HG02885 (cell line): Measurements from ENCODE around the gene PPFIBP1.

ENCODE experiments used
- ATAC-seq: cut with Tn5 transposase; IDR thresholded peaks from one replicate; pipeline ENCODE4 v1.9.1; 2021; ENCODE audit warnings: mild to moderate bottlenecking; ENCODE audit not compliant: unreplicated experiment, poor library complexity

The PPFIBP1 gene

DNA sequence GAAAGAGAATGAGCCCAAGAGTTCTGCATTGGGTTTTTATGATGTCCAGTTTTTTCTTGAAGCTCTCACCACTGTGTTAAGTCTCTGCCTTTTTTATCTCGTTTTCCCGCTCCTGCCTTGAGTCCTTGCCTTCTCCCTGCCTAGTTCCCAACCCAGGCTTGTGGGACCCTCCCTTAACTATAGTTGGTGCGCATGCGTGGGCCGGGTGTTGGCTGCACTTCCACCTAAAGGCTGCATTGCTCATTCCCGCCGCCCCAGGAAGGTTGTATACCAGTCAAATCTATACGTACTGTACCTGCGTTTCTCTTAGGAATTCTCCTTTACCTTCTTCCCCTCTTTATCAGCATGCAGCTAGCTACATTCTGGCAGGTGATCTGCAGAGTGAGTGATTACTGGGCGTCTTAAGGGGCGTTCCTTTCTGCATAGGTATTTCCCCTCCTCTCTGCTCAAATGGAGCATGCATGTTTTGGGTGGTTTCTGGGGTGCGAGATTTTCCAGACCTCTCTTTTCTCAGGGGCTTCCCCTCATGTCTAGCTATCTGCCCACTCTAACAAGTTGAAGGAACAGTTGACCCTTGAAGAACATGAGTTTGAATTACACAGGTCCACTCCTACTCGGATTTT is 165.7 kb downstream of the PPFIBP1 start:
- ATAC-seq, result no peak

DNA sequence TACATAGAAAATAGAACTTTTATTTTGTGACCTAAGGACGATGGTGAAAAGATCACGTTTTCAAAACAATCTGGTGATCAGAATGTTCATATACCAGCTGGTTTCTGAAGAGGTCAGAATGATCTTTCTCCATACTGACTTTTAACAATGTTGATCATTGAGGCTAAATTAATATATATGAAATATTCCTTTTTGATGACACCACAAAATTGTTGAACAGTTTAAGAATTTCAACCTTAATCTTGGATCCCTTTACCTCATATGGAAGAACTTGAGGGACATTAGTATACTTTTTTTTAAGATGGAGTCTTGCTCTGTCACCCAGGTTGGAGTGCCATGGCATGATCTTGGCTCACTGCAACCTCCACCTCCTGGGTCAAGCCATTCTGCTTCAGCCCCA is 169.4 kb downstream of the PPFIBP1 start:
- ATAC-seq, result no peak

DNA sequence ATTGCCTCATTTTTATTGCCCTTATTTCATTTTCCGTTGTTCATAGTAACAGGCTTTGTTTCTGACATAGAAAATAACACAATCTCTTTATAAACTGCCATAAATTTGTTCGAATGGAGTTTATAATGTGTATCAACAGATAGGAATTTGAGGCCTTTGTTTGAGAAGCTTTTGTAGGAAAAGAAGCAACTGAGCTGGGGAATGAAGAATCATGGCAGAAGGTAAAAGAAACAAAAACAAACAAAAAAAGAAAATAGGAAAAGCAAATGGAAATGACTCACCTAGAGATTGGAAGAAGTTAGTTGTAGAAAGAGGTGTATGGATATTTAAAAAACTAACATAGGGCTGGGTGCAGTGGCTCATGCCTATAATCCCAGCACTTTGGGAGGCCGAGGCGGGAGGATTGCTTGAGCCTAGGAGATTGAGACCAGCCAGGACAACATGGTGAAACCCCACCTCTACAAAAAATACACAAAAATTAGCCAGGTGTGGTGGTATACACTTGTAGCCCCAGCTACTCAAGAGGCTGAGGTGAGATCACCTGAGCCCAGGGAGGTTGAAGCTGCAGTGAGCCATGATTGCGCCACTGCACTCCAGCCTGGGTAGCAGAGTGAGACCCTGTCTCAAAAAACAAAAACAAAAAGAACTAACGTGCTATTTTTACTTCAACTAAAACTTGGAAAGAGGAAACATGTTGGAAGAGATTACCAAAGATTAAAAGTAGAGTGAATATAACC is 171.7 kb downstream of the PPFIBP1 start:
- no peak for ATAC-seq

DNA sequence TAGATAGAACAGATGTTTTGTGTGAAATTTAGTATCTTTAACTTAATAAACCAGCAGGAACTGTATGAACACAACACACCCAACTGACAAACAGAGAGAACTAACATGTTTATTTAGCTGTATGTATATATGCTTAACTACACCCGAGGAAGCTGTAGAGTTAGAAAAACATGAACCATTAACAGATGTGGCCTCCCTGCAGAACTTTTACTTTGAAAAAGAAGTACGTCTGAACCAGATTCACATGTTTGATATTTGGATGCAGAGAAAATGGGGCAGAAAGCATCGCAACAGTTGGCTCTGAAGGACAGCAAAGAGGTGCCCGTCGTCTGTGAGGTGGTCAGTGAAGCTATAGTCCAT is 172.3 kb downstream of the PPFIBP1 start, which contains the start of gene REP15:
Gene REP15 (plus strand): TSS at position 155 of the 360 bp plus-strand sequence. CDS start 116 bp downstream, at position 271.
- ATAC-seq, result no peak

DNA sequence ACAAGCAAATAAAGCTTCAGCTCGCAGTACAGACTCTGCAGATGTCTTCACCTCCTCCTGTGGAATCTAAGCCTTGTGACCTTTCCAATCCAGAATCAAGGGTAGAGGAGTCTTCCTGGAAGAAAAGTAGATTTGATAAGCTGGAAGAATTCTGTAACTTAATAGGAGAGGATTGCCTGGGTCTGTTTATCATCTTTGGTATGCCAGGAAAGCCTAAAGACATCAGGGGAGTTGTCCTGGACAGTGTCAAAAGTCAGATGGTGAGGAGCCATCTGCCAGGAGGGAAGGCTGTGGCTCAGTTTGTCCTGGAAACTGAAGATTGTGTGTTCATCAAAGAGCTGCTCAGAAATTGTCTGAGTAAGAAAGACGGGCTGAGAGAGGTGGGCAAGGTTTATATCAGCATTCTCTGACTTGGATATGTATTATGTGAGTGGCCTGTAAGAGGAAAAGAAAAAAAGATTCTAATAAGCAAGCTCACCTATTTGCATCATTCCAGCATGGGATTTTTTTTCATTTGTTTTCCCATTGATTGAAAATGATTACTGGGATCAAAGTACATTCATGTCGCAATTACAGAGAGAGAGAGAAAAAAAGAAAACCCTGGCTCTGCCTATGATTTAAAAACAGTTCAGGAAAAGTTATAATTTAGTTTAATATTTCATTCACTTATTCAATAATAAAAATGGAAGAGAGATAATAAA is 173.0 kb downstream of the PPFIBP1 start:
- no peak for ATAC-seq

DNA sequence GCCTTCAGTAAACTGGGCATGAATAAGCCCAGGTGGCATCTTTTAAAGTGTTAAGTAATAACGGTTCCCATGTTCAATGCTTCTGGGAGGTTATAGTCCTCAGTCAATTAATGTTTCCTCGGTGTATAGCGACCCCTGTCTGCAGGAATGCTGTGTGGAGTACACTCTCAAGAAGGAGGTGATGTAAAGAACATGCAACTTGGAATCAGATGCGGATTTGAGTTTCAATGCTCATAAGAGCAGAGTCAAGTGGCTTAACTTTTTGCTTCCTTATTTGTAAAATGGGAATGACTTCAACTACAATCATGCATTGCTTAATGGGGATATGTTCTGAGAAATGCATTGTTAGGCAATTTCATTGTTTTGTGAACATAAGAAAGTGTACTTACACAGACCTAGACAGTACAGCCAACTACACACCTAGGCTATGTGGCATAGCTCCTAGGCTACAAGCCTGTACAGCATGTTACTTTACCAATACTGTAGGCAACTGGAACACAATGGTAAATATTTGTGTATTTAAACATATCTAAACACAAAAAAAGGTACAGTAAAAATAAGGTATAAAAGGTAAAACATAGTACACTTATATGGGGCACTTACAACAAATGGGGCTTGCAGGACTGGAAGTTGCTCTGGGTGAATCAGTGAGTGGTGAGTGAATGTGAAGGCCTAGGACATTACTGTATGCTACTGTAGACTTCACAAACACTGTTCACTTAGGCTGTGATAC is 179.9 kb downstream of the PPFIBP1 start:
- peak; percentile 97 for ATAC-seq

DNA sequence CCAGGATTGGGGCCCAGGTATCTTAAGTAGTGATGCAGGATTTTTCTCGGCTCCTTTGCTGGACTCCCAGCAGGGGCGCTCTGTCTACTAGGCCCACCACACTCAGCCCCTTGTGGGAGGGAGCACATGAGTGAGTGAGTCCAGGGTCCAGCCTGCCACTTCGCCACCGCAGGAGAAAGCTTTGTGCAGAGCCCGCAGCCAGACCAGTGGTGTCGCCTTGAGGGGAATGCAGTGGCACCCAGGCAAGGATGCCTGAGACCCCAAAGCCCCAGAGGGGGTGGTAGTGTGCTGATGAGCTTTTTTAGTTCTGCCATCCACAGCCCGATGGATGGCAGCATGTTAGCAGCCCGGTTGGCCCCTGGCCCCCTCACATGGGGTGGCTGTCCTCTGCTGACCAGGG is 181.3 kb downstream of the PPFIBP1 start:
- ATAC-seq, result no peak

DNA sequence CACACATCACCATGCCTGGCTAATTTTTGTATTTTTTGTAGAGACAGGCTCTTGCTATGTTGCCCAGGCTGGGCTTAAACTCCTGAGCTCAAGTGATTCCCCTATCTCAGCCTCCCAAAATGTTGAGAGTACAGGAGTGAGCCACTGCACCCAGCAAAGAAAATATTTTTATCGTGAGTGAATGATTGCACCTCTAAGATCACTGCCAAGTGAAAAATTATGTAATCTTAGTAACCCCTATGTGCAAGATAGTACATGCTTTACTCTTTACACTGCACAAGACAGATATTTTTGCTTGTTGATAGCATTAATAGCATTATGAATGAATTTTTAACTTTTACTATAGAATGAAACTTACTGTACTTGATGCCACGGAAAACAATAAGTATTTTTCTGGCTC is 183.2 kb downstream of the PPFIBP1 start:
- ATAC-seq, result no peak

DNA sequence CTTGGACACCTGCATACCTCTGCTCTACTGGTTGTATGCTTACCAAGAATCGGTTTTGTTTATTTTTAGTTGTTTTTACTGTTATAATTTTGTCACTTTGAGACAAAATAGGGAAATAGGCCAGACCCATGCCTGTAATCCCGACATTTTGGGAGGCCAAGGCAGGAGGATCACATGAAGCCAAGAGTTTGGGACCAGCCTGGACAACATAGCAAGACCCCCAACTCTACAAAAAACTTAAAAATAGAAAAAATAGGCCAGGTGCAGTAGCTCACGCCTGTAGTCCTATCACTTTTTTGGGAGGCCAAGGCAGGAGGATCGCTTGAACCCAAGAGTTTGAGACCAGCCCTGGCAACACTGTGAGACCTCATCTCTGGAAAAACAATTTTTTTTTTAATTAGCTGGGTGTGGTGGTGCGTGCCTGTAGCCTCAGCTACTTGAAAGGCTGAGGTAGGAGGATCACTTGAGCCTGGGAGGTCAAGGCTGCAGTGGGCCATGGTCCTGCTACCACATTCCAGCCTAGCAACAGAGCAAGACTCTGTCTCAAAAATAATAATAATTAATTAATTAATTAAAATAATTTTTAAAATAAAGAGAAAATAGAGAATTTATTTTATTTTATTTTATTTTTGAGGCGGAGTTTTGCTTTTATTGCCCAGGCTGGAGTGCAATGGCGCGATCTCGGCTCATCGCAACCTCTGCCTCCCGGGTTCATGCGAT is 185.4 kb downstream of the PPFIBP1 start:
- no peak for ATAC-seq

DNA sequence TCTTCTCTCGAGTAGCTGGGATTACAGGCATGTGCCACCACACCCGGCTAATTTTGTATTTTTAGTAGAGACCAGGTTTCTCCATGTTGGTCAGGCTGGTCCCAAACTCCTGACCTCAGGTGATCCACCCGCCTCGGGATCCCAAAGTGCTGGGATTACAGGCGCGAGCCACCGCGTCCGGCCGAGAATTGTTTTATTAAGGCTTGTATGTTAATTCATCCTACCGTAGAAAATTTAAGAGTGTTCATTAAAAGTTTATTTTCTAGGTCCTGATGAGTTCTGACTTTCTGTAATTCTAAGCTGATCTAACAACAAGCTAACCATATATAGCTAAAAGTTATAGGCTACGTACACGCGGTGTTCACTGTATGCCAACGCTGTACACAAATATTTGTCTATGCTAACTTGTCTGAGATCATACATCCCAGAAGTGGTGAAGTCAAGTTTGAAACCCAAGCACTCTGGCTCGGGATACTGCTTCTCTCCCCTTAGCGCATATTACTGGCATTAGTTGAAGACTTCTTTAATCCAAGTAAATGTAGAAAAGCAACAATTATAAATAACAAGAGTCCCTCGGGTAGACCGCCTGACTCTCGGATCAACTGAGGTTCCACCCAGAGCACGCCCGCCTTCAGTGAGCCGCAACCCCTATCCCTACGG is 186.1 kb downstream of the PPFIBP1 start:
- peak; percentile 38 for ATAC-seq

DNA sequence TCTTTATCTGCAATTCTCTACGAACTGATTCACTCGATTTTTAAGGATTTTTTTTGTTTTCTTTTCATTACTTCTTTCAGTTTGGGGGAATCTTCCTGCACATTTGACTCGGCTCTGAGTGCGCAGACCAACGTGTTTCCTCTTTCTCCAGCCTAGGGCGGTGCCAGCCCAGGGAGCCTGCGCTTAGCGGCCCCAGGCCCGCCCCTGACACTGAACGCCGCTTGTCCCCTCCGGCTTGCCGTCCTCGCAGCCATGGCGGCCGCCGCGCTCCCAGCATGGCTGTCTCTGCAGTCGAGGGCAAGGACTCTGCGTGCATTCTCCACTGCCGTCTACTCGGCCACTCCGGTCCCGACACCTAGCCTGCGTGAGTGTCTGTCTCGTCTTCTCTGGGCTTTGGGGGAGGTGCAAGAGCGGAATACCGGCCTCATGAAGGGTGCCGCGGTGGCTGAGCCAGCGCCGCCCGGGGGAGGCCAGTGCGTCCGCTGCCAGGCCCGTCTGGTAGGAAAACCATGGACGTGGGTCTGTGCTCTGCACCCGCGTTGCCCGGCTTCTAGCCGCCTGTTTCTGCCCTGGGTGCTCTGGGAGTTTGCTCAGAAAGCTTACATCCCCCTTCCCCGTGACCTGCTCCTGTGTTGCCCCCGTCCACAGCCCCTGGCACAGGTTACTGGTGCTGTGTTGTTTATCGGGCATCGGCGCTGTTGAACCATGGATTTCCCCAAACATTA is 186.7 kb downstream of the PPFIBP1 start, which contains the start of gene MRPS35:
Gene MRPS35 (plus strand): TSS at position 241 of the 725 bp plus-strand sequence. CDS start 12 bp downstream, at position 253.
- peak; percentile 96 for ATAC-seq

DNA sequence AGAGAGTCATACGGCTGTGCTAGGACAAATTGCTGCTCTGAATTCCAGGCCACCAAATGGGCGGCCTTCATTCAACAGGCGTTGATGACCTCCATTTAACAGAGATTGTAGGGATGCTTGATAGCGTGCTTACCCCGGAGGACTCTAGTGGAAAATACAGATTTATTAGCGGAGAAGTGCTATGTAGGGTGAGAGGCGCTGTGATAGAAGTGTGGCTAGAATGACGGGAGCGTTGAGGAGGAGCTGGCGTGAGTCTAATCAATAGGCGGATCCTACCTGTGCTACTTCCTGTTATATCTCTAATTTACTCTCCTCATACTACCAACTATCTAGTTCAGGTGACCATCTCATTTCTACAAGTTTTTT is 187.3 kb downstream of the PPFIBP1 start:
- peak; percentile 36 for ATAC-seq

DNA sequence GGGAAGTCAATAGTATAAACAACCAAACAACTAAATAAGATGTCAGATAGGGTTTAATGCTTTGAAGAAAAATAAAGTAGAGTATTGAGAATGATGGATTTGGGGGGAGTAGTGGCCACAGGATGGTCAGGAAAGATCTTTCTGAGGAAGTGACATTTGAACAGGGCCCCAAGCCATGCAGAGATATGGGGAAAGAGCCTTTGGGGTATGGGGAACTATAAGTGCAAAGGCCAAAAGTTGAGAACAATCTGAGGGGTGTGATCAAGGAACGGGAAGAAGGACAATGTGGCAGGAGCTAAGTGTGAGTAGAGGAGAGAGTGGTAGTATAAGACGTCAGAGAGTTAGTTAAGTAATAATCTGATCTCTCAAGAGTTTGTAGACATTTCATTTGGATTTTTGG is 188.0 kb downstream of the PPFIBP1 start:
- no peak for ATAC-seq

DNA sequence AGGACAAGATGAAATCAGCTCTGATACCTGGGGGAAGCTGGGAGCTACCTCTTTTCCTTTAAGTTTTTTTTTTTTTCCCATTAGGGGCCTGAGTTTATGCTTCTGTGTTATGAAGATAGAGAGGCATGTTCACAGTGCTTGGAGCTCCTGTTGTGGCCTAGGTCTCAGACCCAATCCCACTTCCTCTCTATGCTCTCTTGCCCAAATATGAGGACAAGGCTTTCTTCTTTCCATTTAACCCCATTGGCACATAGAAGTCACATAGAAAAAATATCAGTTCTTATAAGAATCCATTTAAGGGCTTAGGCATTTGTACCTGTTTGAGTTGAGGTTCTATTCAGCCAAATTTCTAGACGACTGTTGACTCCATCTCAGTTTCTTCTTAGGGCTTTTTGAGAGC is 199.2 kb downstream of the PPFIBP1 start:
- no peak for ATAC-seq

DNA sequence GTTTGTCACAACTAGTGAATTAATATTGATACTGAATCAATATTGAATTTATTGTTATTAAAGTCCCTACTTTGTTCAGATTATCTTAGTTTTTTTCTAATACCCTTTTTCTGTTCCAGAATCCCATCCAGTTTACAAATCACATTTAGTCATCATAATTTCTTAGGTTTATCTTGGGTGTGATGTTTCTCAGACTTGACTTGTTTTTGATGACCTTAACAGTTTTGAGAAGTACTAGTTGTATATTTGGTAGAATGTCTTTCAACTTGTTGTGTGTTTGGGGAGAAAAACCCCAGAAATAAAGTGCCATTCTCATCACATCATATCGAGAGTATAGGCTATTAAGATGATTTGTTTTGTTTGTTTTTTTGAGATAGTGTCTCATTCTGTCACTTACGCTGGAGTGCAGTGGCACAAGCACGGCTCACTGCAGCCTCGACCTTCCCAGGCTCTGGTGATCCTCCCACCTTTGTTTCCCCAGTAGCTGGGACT is 206.1 kb downstream of the PPFIBP1 start:
- ATAC-seq, result no peak

DNA sequence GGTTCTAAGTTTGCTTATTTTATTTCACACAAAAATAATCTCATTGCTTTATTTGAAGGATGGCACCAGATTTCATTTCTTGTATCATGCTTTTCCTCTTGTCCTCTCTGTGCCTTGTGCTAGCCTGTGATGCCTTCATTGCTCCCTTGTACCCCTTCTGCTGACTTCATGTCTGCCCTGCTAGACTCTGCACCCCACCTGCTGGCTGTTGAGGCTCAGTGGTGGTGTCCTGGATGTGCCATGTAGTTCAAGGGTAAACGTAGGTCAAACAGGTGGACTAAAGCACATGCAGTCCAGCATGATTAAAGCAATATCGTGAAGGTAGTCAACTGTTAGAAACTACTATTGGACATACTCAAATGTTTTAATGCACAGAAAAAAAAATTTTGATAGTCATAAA is 208.3 kb downstream of the PPFIBP1 start:
- ATAC-seq, result peak; percentile 64

DNA sequence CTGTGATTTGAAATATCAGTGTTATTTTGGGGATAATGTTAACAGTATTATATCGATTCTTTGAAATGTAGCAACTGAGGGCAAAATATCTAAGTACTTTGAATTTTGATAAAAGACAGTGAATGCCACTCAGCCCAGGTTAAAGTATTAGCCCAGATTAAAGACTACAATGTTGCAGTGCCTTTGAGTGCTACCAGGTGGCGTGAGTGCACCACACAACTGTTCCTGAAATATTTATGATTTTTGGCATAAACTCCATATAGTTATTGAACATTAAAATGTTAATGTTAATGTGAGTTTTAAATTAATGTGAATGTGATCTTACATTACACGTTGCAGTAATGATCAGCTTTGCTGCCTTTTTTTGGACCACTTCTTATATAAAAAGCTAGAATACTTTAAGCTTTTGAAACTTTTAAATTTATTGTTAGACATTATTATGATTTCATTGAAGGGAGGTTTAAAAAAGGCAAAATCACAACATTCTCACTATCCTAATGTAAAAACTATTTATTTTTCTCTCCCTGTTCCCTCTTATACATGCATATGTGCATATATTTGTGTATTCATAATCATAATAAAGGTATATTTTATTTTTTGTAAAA is 209.1 kb downstream of the PPFIBP1 start:
- peak; percentile 84 for ATAC-seq

DNA sequence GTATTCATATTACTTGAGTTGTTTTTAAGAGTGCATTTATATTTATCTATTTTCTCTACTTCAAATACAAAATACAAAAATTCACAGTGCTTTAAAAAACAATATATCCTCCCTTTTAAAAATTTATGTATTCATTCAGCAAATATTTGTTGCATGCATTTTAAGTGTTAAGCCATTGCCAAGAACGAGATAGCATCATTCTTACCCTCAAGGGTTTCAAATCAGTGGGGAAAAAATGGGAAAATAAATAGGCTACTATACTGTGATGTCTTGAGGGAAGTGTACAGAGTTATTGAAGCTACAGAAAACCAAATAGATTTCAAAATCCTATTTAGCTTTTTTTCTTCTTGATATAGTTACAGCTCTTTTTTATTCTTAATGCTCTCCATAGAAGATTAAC is 209.8 kb downstream of the PPFIBP1 start:
- no peak for ATAC-seq
